HEK293 (cell line): ENCODE measurements around the gene CYB5B.
A peak's percentile ranks its signal among the peaks of the same experiment; 100 is the strongest.

Experiments
- CTCF ChIA-PET: fragments of 350-600 bp; formaldehyde crosslinking; extraction: SDS; loops from one replicate; lab custom pipeline; 2021; ENCODE audit warnings: antibody characterized with exemption; lab: Yijun Ruan, JAX
- POLR2A ChIA-PET: fragments of 300-600 bp; formaldehyde crosslinking; extraction: SDS; loops from one replicate; lab custom pipeline; 2020; ENCODE audit warnings: antibody characterized with exemption, inconsistent platforms; lab: Yijun Ruan, JAX
- H3K27ac ChIP-seq: fragments of 200-500 bp; sonication (Bioruptor generic); 2 replicates; pipeline ENCODE4 v1.5.1; 2014; ENCODE audit warnings: low read depth, low read length, control low read depth, inconsistent platforms; ENCODE audit errors: extremely low read depth
- H3K36me3 ChIP-seq, 2 experiments: fragments of 200-500 bp in 1 of 2; sonication (Bioruptor generic) in 1 of 2; 1 replicate in 1 of 2; 2 replicates in 1 of 2; pipeline ENCODE4 v1.5.1; 2014 to 2017; ENCODE audit warnings: inconsistent platforms in 2 of 2, low read length in 2 of 2; ENCODE audit not compliant: control insufficient read depth in 2 of 2, insufficient read depth in 1 of 2
- H3K4me1 ChIP-seq: fragments of 200-500 bp; sonication (Bioruptor generic); 2 replicates; pipeline ENCODE4 v1.5.1; 2014; ENCODE audit warnings: mild to moderate bottlenecking, low read length, inconsistent platforms; ENCODE audit not compliant: control insufficient read depth, insufficient read depth
- H3K4me3 ChIP-seq: 2 replicates; pipeline ENCODE4 v1.5.1; 2011; ENCODE audit warnings: low read depth, mild to moderate bottlenecking, control low read depth, low read length, moderate library complexity
- H3K9me3 ChIP-seq: fragments of 200-500 bp; sonication (Bioruptor generic); 2 replicates; pipeline ENCODE4 v1.5.1; 2014; ENCODE audit warnings: low read depth, low read length, inconsistent platforms; ENCODE audit not compliant: control insufficient read depth, insufficient read depth
- FEZF1 ChIP-seq: fragments of 450-650 bp; formaldehyde crosslinking; IDR thresholded peaks from 2 replicates; pipeline ENCODE4 v1.5.1; 2016; ENCODE audit warnings: missing biosample characterization, missing genetic modification characterization
- ZNF10 ChIP-seq: fragments of 450-650 bp; formaldehyde crosslinking; IDR thresholded peaks from 2 replicates; pipeline ENCODE4 v1.5.1; 2017; ENCODE audit warnings: missing biosample characterization, missing genetic modification characterization
- ZNF121 ChIP-seq: fragments of 450-650 bp; formaldehyde crosslinking; IDR thresholded peaks from 2 replicates; pipeline ENCODE4 v1.5.1; 2016; ENCODE audit warnings: missing biosample characterization, missing genetic modification characterization
- ZNF280D ChIP-seq: fragments of 450-650 bp; formaldehyde crosslinking; IDR thresholded peaks from 2 replicates; pipeline ENCODE4 v1.5.1; 2016; ENCODE audit warnings: missing biosample characterization, missing genetic modification characterization
- ZNF366 ChIP-seq: fragments of 450-650 bp; formaldehyde crosslinking; conservative IDR thresholded peaks from 2 replicates; pipeline ENCODE4 v1.5.1; 2016; ENCODE audit warnings: missing biosample characterization, missing genetic modification characterization
- ZNF624 ChIP-seq: fragments of 450-650 bp; formaldehyde crosslinking; IDR thresholded peaks from 2 replicates; pipeline ENCODE4 v1.5.1; 2017; ENCODE audit warnings: missing biosample characterization, missing genetic modification characterization
- ZNF645 ChIP-seq: fragments of 450-650 bp; formaldehyde crosslinking; IDR thresholded peaks from 2 replicates; pipeline ENCODE4; 2016; ENCODE audit warnings: missing biosample characterization, missing genetic modification characterization
- ZXDB ChIP-seq: fragments of 450-650 bp; formaldehyde crosslinking; IDR thresholded peaks from 2 replicates; pipeline ENCODE4 v1.5.1; 2016; ENCODE audit warnings: missing biosample characterization, missing genetic modification characterization
- TF ChIP-seq, protein P1 (sequence below): fragments of 450-650 bp; formaldehyde crosslinking; IDR thresholded peaks from 2 replicates; pipeline ENCODE4 v1.5.1; 2016; ENCODE audit warnings: missing biosample characterization, missing genetic modification characterization, borderline replicate concordance
- TF ChIP-seq, protein P2 (sequence below): fragments of 450-650 bp; formaldehyde crosslinking; IDR thresholded peaks from 2 replicates; pipeline ENCODE4 v1.5.1; 2016; ENCODE audit warnings: missing biosample characterization, missing genetic modification characterization
- TF ChIP-seq, protein P3 (sequence below): fragments of 450-650 bp; formaldehyde crosslinking; IDR thresholded peaks from 2 replicates; pipeline ENCODE4 v1.5.1; 2016; ENCODE audit warnings: missing biosample characterization, missing genetic modification characterization
- TF ChIP-seq, protein P4 (sequence below): fragments of 450-650 bp; formaldehyde crosslinking; IDR thresholded peaks from 2 replicates; pipeline ENCODE4 v1.5.1; 2016; ENCODE audit warnings: missing biosample characterization, missing genetic modification characterization

Gene CYB5B

GRCh38 chr16:69410219-69410990, 14.0 kb upstream of the CYB5B start (continued):
- TF ChIP-seq, protein P1, sequence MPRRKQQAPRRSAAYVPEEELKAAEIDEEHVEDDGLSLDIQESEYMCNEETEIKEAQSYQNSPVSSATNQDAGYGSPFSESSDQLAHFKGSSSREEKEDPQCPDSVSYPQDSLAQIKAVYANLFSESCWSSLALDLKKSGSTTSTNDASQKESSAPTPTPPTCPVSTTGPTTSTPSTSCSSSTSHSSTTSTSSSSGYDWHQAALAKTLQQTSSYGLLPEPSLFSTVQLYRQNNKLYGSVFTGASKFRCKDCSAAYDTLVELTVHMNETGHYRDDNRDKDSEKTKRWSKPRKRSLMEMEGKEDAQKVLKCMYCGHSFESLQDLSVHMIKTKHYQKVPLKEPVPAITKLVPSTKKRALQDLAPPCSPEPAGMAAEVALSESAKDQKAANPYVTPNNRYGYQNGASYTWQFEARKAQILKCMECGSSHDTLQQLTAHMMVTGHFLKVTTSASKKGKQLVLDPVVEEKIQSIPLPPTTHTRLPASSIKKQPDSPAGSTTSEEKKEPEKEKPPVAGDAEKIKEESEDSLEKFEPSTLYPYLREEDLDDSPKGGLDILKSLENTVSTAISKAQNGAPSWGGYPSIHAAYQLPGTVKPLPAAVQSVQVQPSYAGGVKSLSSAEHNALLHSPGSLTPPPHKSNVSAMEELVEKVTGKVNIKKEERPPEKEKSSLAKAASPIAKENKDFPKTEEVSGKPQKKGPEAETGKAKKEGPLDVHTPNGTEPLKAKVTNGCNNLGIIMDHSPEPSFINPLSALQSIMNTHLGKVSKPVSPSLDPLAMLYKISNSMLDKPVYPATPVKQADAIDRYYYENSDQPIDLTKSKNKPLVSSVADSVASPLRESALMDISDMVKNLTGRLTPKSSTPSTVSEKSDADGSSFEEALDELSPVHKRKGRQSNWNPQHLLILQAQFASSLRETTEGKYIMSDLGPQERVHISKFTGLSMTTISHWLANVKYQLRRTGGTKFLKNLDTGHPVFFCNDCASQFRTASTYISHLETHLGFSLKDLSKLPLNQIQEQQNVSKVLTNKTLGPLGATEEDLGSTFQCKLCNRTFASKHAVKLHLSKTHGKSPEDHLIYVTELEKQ (tag by site-specific recombination), result peak; percentile 13; the same call in 1 of the 2 replicates
- peak; percentile 93 for TF ChIP-seq FEZF1 (tag by site-specific recombination)
- TF ChIP-seq ZNF10 (tag by site-specific recombination), result peak; percentile 52; the same call in 1 of the 2 replicates
- TF ChIP-seq, protein P2, sequence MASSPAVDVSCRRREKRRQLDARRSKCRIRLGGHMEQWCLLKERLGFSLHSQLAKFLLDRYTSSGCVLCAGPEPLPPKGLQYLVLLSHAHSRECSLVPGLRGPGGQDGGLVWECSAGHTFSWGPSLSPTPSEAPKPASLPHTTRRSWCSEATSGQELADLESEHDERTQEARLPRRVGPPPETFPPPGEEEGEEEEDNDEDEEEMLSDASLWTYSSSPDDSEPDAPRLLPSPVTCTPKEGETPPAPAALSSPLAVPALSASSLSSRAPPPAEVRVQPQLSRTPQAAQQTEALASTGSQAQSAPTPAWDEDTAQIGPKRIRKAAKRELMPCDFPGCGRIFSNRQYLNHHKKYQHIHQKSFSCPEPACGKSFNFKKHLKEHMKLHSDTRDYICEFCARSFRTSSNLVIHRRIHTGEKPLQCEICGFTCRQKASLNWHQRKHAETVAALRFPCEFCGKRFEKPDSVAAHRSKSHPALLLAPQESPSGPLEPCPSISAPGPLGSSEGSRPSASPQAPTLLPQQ (tag by site-specific recombination), result peak; percentile 43; the same call in 1 of the 2 replicates
- peak; percentile 46; the same call in 1 of the 2 replicates for TF ChIP-seq ZXDB
- TF ChIP-seq ZNF624 (tag by site-specific recombination), result no peak
- peak; percentile 31; the same call in 1 of the 2 replicates for TF ChIP-seq ZNF366 (tag by site-specific recombination)
- TF ChIP-seq, protein P3, sequence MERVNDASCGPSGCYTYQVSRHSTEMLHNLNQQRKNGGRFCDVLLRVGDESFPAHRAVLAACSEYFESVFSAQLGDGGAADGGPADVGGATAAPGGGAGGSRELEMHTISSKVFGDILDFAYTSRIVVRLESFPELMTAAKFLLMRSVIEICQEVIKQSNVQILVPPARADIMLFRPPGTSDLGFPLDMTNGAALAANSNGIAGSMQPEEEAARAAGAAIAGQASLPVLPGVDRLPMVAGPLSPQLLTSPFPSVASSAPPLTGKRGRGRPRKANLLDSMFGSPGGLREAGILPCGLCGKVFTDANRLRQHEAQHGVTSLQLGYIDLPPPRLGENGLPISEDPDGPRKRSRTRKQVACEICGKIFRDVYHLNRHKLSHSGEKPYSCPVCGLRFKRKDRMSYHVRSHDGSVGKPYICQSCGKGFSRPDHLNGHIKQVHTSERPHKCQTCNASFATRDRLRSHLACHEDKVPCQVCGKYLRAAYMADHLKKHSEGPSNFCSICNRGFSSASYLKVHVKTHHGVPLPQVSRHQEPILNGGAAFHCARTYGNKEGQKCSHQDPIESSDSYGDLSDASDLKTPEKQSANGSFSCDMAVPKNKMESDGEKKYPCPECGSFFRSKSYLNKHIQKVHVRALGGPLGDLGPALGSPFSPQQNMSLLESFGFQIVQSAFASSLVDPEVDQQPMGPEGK (tag by site-specific recombination), result peak; percentile 41; the same call in 1 of the 2 replicates
- TF ChIP-seq, all 188 proteins: peak for 13

DNA sequence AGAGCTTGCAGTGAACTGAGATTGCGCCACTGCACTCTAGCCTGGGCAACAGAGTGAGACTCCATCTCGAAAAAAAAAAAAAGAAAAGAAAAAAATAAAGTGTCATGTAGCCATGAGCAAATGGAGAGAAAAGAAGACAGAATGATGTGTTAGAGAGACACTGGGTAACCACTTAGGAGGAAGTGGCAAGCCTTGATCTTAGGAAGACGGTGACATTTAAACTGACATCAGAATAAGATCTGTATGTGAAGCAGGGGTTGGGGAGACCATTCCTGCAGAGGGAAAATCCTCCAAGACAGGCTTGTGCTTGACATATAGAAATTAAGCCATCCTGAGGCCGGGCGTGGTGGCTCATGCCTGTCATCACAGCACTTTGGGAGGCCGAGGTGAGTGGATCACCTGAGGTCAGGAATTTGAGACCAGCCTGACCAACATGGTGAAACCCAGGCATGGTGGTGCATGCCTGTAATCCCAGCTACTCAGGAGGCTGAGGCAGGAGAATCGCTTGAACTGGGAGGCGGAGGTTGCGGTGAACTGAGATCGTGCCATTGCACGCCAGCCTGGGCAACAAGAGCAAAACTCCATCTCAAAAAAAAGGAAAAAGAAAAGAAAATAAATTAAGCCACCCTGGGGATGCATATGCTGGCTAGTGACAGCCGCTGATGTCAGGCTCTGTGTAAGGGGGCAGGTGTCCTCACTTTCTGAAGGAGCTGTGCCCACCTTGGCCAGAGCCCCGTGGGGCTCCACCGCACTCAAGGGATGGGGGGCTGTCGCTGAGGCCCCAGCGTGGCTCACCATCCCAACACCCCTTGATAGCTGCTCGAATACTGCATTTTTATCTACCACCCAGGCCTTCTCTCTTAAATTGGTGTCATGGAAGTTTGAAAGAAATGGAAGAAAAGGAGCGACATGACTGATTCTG, 13.1 kb upstream of the CYB5B start:
- H3K4me1 ChIP-seq, result peaks cover 7% of the 10 kb centered on the region
- H3K9me3 ChIP-seq, result no peaks in the 10 kb centered on the region
- H3K27ac ChIP-seq, result no peak overlapping the region
- ChIA-PET CTCF (interaction anchor here (1.0 kb wide), 1 partner anchor 13 kb away, joined by 4 read pairs; no protein-coding TSS in a partner anchor), POLR2A (interaction anchor here (0.7 kb wide), 1 partner anchor 31 kb away, joined by 3 read pairs; no protein-coding TSS in a partner anchor)
- H3K4me3 ChIP-seq, result no peak overlapping the region
- no peaks in the 10 kb centered on the region for H3K36me3 ChIP-seq
- TF ChIP-seq, protein P4, sequence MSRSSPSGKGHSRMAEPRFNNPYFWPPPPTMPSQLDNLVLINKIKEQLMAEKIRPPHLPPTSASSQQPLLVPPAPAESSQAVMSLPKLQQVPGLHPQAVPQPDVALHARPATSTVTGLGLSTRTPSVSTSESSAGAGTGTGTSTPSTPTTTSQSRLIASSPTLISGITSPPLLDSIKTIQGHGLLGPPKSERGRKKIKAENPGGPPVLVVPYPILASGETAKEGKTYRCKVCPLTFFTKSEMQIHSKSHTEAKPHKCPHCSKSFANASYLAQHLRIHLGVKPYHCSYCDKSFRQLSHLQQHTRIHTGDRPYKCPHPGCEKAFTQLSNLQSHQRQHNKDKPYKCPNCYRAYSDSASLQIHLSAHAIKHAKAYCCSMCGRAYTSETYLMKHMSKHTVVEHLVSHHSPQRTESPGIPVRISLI (tag by site-specific recombination), result no peak
- TF ChIP-seq ZNF280D (tag by site-specific recombination) (no peak), ZNF121 (tag by site-specific recombination) (0 out of 2 replicates have a peak, but pooled peaks have one; percentile 35), ZNF645 (tag by site-specific recombination) (no peak)
